Stimulated activated CD4-positive, alpha-beta T cell treated with anti-CD3 and anti-CD28 coated beads, Interleukin-12 subunit alpha, Interleukin-12 subunit beta, amount 100 ng/mL, for 4 hours (primary cell): ENCODE results near the gene OR52E5.

ENCODE experiments used
- DNase-seq: peaks from one replicate; pipeline ENCODE4 v3.0.0-alpha.2; 2020

OR52E5 gene

DNA sequence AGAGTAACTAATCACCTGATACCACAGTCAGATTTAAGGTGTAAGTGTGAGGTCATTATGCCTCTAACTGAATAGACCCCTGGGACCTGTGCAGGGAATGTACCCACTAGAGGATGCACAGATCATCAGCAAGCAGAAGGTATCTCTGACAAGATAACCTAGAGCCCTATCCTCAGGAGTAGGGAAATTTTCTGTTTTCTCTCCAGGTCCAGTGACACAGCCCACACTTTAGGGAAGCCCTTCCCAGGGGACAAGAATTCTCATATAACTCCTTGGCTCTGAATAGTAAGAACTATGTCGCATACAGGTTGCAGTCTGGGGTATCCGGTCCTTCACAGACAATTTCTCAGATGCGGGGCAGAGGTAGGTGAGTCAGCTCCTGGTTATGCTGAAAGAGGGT is at the start of gene OR52E5:
Gene OR52E5 (plus strand): TSS at position 301 of the 400 bp plus-strand sequence. CDS start 7,569 bp downstream, outside the sequence.
- no peak for DNase-seq

DNA sequence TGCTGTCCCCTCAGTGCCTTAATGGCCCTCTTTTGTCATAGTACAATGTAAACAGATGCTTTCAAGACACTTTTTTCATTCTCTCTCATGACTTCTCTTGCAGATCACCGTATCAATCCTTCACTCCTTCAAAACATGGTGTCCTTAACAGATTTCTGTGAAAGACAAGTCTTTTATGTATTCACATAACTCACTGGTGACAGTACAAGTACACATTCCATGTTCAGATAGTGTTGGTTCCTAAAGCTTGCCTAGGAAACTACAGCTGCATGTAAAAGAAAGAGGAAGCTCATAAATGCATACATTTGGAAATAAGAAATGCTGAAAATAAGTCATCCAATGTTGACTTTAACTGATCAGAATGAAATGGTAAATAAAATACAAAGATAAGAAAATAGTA is 46.3 kb upstream of the OR52E5 start:
- no peak for DNase-seq

DNA sequence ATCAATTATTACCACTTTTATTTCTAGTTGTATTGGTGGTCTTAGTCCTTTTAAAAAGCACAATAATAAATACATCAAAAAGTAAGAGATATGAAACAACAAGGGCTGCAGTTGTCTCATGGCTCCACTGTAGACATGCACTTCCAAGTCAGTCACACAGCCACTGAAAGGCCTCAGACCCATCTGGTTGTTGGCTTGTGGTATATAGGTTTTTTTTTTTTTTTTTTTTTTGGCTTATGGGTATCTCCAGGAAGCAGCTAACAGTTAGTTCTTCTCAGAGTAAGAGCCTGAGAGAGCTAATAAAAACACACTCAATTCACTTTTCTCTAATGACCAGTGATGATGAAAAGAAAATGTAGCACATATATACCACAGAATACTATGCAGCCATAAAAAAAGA is 45.3 kb upstream of the OR52E5 start:
- no peak for DNase-seq

DNA sequence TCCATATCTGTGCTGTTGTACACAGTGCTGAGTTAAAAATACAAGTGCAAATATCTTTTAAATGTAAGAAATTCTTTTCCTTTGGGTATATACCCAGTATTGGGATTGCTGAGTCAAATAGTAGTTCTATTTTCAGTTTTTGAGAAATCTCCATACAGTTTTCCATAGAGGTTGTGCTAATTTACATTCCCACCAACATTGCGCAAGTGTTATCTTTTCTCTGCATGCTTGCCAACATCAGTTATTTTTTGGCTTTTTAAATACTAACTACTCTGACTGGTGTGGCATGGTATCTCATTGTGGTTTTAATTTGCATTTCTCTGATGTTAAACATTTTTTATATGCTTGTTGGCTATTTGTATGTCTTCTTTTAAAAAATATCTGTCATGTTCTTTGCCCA is 42.0 kb upstream of the OR52E5 start:
- no peak for DNase-seq

DNA sequence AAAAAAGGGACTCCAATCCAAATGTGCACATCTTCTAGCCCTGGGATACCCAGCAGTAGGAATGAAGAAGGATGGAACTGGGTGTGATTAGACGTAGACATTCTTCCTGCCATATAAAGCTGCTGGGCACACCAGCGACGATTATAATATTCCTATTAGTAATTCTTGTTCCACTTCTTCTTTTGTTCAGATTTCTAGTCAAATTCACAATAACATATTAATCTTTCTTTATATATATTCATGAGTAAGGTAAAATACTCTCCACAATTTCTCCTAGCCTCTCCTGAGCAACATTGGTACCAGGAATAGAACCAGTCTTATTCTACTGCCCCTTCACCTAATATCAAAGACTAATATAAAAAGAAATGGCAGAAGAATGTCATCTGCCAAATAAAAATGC is 35.4 kb upstream of the OR52E5 start, which contains the start of gene OR52E8:
Gene OR52E8 (minus strand): TSS at position 101 of the 400 bp plus-strand sequence. CDS start 0 bp downstream, at position 101.
- DNase-seq: no peak

DNA sequence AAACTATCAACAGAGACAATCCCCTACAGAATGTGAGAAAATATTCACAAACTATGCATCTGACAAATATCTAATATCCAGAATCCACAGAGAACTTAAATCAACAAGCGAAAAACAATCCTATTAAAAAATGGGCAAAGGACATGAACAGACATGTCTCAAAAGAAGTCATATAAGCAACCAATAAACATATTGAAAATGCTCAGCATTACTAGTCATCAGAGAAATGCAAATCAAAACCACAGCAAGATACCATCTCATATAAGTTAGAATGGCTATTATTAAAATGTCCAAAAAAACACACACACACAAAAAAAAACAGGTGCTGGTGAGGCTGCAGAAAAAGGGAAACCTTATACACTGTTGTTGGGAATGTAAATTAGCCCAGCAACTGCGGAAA is 27.2 kb upstream of the OR52E5 start:
- no peak for DNase-seq

DNA sequence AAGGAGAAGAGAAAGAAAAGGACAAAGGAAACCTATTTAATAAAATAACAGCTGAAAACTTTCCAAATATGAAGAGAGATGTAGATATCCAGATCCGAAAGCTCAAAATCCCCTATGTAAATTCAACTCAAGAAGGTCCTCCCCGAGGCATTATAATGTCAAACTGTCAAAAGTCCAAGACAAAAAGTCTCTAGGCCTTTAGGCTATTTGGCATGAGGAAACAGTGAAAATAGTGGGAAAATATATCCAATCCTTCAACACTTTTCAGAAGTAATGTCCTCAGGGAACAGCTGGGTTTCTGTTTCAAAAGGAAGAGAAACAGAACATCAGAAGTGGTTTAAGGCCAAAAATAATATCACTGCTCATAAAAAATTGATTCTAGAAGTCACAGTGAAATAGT is 14.4 kb upstream of the OR52E5 start:
- DNase-seq: no peak

DNA sequence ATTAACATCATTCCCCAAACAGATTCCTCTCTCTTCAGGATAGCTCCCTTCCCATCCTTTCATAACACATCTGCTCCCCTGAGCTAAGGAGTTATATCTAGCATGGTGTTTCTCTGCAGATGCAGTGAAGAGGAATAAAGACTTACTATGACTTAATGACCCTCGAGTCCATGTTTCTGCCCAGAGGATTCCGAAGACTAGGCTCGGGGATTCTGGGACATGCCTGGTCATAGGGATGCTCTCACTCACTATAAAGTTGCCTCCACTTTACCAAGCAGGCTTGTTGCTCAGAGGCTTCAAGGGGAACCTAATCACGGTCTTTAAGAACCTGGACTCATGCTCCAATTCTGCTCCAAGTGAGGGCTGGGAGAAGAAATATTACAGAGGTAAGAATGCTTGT is 12.7 kb upstream of the OR52E5 start, which contains the start of gene OR52E4:
Gene OR52E4 (plus strand): TSS at position 301 of the 400 bp plus-strand sequence. CDS start 3,664 bp downstream, outside the sequence.
- no peak for DNase-seq

DNA sequence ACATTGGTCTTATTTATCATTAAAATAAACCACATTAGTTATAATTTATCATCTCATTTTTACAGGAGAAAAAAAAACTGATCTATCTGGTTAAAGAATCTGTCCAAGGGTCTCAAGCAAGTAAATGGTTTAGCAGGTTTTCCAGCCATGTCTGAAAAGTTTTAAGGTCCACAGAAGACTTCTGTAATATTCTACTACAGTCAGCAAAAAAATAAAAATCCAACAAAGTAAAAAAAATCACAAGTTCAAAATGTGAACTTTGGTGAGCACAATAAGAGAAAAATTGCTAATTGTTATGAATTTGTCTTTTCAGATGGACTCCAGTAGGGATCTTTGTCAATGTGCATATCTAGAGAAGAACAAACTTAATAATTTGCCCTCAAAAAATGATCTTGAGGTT is 11.3 kb upstream of the OR52E5 start:
- no peak for DNase-seq

DNA sequence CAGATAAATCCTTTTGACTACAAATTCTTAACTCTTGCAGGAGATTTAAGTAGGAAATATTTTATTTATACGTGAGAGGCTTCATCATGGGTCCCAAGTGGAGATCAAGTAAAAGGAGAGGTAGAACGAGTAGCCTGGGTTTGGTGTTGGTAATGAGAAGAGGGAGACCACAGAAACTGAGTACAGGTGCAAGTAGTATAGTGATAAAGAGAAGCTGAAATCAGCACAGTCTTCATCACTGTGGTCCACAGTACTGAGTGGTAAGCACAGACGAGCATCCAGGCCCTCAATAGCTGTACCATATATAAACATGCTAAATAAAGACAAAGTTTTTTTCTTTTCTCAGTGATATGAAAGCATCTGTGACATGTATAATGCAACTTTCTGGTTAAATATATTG is 5.8 kb upstream of the OR52E5 start:
- no peak for DNase-seq

DNA sequence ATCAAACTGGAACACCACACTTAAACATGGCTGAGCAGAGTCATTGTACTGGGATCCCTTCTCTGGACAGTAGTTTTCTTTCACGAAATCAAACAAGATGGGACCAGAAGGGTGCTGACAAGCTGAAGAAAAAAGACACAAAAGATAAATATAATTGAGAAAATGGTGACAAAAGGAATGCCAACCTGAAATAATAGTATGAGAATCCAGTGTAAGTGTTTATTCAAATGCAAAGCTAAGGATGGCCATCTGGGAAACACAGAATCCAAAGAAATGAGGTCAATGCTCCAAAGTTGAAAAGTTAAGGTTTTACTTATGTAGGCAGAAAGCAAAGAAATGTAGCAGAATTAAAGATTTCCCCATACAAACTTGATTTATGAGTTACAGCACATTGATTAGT is 5.3 kb upstream of the OR52E5 start:
- DNase-seq: no peak

DNA sequence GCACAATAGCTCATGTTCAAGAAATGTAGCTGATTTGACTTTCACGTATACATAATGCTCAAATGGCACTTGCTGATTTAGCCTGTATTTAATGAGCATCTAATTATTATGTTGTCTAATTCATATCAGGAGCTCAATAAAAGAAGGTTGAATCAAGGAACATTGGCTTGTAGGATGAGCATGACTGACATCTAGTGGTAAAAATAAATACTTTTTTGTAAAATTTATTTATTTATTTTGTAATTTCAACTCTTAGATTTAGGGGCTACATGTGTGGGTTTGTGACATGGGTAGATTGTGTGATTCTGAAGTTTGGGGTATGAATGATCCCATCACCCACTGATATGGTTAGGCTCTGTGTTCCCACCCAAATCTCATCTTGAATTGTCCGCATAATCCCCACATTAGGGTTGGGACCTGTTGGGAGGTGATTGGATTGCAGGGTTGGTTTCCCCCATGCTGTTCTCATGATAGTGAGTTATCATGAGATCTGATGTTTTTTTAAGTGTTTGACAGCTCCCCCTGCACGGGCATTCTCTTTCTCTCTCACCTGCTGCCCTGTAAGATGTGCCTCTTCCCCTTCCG is 1.7 kb upstream of the OR52E5 start:
- no peak for DNase-seq

DNA sequence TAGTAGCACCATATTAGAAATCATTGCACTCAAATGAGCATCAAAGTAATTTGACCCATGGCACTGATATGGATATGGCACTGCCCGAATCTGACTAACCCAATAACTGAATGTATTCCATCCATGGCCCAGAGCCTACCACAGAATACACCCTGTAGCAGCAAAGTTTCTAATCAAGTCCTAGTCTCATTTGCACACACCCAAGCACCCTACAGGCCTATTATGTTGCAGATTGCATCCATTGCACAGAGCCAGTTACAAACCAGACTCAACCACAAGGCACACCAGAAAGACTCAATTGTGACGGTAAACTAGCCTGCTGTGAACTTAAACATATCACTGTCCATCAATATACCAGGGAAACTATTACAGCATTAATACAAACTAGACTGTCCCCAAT is 6.5 kb downstream of the OR52E5 start:
- DNase-seq: no peak

DNA sequence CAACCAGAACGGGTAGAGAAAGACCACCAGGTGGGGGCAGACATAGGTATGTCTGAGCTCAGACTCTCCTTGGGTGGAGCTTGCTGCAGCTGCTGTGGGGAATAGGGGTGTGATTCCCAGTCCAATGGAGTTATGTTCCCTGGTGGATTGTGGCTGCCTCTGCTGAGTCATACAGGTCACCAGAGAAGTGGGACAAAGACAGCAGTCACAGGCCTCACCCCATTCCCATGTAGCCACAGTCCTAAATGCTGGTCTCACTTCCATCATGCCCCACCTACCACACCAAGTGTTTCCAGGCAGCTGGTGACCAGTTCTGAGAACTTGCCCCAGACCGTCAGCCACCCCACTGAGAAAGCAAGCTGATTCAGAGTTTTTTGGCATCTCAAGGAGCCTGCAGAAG is 17.5 kb downstream of the OR52E5 start:
- no peak for DNase-seq

DNA sequence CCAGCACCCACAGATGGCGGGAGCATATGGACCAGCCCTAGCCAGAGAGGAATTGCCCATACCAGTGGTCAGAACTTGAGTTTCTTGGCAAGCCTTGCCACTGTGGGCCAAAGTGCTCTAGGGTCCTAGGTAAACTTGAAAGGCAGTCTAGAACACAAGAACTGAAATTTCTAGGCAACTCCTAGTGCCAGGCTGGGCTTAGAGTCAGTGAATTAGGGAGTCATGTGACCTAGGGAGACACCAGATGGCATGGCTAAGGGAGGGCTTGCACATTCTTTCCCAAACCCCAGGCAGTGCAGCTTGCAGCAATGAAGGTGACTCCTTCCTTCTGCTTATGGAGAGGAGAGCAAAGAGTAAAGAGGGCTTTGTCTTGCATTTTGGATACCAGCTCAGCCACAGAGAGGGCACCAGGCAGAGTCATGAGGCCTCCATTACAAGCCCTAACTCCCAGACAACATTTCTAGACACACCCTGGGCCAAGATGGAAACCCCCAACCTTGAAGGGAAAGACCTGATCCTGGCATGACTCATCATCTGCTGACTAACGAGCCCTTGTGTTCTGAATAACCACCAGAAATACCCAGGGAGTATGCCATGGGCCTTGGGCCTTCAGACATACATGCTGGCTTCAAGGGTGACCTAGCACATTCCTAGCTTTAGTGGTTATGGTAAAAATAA is 29.9 kb downstream of the OR52E5 start:
- no peak for DNase-seq

DNA sequence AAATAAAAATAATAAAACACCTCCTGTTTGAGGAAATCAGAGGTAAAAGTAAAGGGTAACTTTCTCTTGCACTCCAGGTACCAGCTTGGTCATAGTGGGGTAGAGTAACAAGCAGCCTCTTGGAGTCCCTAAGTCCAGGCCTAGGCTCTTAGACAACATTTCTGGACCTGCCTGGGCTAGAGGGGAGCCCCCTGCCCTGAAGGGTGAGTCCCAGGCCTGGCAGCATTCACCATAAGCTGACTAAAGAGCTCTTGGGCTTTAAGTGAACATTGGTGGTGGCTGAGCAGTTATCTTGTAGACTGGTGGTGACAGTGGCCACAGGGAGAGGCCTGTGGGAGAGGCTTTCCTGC is 30.4 kb downstream of the OR52E5 start:
- DNase-seq: no peak

DNA sequence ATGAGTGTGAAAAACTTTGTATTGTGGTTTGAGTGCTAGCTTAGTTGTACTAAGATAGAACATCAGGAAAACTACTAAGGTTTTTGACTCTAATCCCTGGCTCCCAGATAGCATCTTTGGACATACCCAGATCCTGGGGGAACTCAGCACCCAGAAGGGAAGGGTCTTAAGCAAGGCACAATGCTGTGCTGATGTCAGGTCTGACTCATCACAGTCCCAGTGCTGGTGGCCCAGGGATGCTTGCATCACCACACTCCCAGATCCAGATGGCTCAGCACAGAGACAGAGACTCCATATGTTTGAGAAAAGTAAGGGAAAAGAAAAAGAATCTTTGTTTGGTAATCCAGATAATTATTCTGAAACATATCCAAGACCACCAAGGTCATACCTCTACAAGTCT is 30.8 kb downstream of the OR52E5 start:
- no peak for DNase-seq

DNA sequence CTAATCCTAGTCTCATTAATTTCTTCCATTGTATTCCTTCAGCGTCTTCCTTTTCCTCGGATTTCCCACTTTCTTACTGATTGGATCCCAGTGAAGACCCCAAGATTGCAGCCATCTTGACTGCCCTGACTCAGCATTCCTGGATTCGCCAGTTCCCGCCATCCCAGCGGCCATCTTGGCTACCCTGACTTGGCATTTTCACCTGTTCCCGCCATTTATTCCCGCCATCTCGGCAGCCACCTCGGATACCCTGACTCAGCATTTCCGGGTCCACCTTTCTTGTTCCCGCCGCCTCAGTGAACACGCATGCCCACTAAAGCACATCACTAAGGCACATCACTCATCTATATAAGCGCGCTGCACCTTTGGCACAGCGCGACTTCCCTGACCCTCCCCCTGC is 35.3 kb downstream of the OR52E5 start:
- DNase-seq: no peak

DNA sequence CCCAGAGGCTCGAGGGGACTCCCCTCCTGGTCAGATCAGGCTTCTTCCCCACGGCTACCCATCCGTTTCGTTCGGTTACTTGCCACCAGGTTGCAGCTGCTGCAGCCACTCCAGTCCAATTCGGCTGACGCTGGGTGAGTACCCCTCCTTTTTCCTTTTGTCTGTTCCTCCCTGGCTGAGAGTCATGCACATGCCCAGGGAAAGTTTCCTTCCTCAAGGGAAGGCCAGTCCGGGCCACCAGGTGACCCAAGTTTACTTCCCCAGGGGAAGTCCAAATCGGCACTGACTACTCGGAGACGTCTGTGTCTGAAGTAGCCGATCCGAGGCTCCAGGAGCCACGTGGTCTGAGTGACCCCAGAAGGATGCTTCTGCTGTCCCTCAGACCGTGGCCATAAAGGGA is 35.8 kb downstream of the OR52E5 start:
- no peak for DNase-seq

DNA sequence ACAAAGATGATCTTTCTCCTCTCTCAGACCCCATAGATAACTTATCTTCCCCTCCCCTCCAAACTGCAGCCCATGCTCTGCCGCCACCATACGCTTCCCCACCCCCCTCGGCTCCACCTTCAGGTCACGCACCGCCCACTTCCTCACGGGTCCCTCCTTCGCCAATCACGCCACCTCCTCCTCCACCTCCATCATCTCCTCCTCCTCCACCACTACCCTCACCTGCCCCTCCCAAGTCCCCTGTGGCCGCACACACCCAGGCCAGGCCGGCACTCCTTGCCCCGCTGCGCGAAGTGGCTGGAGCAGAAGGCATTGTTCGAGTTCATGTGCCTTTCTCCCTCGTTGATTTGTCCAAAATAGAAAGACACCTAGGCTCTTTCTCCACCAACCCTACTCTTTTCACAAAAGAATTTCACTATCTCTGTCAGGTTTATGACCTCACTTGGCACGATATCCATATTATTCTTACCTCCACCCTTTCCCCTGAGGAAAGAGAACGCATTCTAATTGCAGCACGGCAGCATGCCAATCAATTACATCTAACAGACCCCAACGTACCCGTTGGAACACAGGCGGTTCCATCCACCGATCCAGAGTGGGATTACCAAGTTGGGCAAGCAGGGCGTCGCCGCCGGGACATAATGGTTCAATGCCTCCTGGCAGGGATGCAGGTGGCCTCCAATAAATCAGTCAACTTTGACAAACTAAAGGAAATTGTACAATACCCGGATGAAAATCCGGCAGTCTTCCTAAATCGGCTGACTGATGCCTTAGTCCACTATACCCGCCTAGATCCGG is 36.8 kb downstream of the OR52E5 start:
- no peak for DNase-seq

DNA sequence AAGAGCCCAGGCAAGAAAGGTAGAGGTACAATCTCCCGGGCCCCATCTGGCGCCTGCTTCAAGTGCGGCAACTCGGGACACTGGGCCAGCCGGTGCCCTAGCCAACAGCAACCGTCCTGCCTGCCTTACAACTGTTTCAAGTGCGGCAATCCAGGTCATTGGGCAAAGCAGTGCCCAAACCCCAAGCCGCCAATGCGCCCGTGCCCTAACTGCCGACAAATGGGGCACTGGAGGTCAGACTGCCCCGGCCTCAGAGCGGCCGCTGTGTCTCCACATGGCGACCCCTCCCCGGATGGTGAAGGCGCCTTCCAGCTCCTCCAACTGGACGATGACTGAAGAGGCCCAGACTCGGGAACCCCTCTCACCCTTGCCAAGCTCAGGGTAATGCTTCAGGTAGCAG is 37.6 kb downstream of the OR52E5 start:
- DNase-seq: no peak

DNA sequence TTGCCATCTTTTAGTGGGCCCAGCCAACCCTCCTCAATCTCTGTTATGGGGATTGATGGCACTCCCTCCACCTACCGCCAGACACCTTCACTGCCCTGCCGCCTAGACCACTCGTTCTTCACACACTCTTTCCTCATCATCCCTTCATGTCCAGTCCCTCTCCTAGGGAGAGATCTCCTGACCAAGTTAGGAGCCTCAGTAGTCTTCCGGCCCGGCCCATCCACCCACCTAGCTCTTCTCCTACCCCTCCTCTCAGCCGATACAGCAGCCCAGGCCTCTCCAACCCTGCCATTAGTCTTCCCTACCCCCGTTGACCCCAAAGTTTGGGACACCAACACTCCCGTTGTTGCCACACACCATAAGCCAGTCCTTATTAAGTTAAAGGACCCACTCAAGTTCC is 38.1 kb downstream of the OR52E5 start:
- no peak for DNase-seq

DNA sequence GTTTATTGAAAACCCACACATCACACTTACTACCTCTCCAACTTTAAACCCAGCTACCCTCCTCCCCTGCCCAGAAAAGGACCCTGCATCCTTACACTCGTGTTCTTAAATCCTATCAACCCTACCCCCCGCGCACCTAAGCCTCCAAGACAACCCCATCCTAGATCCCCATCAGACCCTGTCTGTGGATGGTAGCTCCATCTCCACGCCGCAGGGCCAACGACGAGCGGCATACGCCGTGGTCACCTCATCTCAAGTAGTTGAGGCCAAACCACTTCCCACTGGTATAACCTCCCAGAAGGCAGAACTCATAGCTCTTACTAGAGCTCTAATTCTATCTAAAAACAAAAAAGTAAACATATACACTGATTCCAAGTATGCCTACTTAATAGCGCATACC is 39.7 kb downstream of the OR52E5 start:
- DNase-seq: no peak

DNA sequence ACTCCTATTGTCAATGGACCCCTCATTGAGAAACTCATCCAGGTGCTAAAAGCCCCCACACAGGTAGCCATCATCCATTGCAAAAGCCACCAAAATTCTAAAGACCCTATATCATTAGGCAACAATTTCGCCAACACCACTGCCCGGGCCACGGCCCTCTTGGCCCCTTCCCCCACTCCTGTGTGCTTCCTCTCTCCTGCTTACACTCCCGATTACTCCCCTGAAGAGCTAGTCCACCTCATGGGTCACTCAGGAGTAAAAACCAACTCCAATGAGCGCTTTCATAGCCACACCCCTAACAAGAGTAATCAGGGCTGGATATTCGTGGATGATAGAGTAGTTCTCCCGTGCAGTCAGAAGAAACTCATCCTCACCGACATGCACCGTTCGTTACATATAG is 40.1 kb downstream of the OR52E5 start:
- DNase-seq: no peak
